Activated CD4-positive, alpha-beta T cell treated with anti-CD3 and anti-CD28 coated beads, Interleukin-2, amount 50 U/mL, for 16 hours (primary cell): ENCODE data around the gene OR4B1.
A peak's percentile ranks its signal among the peaks of the same experiment; 100 is the strongest.
"Not testable (repeated sequence)": the region's sequence is repeated elsewhere in the genome, so short reads cannot be mapped to it uniquely, and the experiment has no call there.

Source experiments
- DNase-seq: peaks from one replicate; pipeline ENCODE4 v3.0.0-alpha.2; 2020

Gene OR4B1, protein sequence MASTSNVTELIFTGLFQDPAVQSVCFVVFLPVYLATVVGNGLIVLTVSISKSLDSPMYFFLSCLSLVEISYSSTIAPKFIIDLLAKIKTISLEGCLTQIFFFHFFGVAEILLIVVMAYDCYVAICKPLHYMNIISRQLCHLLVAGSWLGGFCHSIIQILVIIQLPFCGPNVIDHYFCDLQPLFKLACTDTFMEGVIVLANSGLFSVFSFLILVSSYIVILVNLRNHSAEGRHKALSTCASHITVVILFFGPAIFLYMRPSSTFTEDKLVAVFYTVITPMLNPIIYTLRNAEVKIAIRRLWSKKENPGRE

DNA sequence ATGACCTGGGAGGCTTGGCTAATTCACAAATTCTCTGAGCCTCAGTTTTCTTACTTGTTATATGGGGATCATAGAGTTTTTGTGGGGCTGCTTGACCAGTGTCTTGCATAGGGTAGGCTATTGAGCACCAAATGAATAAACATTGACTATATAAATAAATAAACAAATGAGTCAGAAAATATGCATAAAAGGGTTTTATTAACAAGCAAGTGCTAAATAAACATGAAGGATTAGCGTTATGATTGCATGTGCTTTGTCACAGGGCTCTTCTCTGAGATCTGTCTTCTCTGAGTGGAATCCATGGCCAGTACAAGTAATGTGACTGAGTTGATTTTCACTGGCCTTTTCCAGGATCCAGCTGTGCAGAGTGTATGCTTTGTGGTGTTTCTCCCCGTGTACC is at the start of gene OR4B1:
Gene OR4B1, plus strand, starts transcription at position 301 of the 400 bp plus-strand sequence. Its CDS starts 0 bp downstream, at position 301.
- no peak for DNase-seq

DNA sequence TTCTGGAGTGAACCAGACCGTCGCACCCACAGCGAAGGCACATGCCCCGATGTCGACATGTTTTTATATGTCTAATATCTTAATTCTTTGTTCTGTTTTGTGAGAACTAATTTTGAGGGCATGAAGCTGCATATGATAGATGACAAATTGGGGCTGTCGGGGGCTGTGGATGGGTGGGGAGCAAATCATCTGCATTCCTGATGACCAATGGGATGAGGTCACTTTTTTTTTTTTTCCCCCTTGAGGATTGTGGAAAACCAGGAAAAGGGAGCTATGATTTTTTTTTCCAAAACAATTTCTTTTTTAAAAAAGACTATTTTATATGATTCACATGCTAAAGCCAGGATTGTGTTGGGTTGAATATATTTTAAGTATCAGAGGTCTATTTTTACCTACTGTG is 49.2 kb upstream of the OR4B1 start:
- DNase-seq: no peak

DNA sequence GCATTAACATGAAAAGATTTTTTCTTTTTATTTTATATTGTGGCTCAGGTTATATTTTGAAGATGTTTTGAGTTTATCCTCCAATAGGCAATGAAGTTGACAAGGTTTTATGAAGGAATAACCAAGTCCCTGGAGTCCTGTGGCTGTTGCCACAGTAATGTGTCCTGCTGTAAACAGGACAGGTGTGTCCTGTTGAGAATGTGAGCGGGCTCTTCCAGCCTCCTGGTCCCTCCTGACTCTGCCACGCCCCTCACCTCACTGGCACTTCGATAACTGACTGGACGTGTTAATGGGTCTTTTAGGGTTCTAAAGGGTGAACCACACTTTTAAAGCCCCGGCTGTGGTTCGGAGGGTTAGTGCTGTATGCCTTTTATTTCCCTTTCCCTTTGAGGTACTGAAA is 47.8 kb upstream of the OR4B1 start:
- no peak for DNase-seq

DNA sequence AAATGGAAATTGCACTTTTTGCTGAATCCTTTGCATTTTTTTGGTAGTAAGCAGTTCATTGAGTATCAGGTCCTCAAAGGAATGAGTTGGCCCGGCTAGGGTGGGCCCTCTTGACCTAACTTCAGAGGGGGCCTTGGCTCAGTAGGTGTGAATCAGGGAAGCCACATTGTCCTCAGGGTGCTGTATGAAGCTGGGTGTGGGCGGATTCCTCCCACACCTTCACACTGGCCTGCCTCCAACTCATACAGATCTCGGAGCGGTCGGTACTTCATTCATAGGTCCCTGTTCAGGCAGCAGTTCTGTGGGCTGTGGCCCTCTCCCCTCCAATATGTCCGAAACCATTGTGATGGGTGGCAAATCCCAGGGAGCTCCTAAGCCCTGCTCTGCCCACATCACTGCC is 47.4 kb upstream of the OR4B1 start:
- DNase-seq: no peak

DNA sequence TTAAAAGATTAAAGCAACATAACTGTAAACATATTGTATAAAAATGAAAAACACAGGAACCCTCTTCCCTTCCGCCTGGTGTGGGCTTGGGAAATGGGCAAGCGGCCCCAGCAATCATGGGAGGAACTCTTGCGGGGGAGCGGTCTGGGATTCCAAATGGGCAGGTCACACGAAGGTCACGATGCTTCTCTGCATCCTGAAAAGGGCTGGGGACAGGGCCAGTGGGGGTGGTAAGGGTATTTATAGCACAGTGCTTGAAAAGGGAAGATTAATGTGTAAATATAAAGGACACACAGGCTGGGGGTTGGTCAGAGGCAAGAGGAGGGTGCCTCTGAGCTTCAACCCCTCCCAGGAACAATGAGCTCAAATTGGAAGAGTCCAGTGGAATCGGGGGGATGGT is 46.9 kb upstream of the OR4B1 start:
- DNase-seq: no peak

DNA sequence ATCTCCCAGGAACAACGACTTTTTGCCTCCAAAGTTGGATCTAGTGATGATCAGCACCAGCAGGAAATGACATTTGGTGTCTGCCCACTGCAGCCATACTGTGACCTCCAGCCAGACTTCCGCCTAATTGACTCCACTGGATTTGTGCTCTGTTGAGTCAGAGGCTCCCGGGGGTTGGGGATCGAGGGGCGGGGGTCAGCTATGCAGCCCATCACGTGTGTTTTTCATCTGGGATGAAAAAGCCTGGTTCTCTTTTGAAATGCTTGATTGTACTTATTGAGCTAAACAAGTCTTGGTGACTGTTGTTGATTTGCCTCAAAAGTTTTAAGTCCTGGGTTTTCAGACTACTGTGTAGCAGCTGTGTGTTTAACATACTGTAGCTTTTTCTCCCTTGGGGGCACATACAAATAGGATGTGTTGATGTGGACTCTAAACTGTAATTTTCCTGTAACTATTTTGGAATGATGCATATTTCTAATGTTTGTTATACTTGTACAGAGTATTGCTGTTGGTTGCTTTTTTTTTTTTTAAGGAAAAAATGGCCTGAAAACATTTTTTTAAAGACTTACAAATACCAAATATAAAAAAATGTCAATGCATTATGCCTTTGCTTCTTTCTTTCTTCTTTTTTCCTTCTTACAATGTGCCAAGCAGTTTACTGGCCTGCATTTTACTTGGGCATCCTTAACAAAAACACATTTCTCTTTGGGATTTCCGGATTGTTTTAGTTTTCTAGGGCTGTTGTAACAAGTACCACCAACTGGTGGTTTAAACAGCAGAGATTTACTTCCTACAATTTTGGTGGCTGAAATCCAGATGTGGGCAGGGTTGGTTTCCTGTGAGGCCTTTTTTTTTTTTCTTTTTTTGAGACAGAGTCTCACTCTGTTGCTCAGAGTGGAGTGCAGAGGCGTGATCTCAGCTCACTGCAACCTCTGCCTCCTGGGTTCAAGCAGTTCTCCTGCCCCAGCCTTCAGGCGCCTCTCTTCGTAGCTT is 46.1 kb upstream of the OR4B1 start:
- DNase-seq: no peak

DNA sequence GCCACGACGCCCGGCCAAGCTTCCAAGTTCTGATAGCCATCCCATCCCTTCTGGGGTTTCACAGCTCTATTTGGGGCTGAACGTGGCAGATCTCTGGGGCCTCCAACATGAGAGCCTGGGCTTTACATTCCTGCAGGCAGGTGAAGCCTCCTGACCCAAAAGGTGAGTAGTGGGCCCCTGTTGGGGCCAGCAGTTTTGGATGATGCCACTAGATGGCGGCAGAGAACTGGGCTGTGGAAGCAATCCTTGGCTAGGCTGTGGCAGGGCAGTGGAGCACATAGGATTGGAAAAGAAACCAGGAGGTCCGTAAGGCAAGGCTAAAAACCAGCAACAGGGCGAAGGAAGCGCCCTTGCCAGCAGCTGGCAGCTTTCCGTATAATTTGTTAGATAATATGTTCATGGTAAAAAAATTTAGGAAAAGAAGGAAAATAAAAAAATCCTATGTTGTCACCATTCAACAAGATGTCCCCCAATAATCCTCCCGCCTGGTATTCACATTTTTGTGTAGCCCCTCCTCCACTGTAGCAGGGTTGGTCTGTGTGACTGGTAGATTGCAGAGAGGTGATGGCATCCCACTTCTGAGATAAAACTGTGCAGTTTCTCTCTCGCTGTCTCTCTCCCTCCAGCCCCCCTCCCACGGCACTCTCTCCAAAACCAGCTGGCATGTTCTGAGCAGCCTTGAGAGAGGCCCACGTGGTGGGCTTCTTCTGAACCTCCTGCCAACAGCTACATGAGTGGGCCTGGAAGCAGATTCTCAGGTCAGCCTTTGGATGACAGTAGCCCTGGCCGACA is 43.6 kb upstream of the OR4B1 start:
- DNase-seq: peak; percentile 65

DNA sequence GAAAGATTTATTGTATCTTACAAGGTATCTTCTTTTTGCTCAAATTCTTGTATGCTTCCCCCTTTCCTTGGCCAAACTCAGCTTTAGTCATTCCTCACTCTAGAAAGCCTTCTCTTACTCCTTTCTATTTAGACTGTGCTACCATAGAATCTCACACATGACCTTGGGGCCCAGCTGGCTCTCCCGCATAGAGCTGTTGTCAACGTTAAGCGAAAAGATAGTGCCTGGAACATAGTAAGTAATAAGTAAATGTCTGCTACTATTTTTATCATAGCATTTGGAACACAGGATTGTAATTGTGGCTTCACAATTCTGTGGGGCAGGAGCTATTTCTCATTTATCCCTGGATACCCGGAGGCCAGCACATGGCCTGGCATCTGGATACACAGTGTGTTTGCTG is 38.9 kb upstream of the OR4B1 start:
- no peak for DNase-seq

DNA sequence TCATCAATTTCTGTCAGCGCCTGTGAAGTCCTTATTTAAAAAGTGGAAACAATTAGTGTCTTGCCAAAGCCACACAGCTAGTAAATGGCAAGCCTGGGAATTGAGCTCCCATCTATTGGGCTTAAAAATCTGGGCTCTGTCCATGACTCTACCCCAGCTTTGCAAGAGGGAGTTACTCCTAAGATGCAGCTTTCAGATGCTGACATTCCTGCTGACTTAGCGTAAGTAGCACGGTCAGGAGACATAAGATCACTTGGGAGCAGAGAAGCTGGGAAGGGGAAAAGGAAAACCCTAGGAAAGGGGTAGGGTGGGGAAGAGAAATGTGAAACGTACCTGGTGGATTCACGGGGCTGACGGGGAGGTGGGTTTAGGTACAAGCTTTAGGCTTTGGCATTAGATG is 36.0 kb upstream of the OR4B1 start:
- no peak for DNase-seq

DNA sequence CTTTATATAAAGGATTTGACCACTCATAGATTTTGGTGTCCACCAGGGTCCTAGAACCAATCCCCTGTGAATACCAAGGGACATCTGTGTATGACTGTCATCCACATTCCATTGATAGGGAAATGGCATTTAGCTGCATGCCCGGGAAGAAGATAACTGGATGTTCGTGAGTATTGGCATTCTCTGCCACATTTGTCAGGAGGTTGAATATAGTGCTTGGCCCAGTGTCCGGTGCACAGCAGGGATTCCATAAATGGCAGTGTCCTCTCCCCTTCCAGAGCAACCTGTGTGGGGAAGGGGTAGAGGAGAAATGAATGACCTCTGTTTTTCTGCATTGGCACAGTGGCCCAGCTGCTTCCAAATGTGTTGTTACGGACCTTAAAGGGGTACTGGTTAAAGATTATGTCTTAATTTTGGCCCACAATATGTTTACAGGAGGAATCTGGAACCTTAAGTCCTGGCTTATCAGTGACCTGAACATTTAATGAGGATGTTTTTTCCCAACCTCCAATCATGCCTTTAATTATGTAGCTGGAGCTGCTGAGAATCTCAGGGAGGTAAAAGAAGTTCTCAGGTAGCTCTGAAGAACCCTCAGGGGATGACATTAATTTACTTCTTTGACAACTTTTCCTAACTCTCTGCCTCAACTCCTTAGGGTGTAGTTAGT is 33.6 kb upstream of the OR4B1 start:
- DNase-seq: no peak

DNA sequence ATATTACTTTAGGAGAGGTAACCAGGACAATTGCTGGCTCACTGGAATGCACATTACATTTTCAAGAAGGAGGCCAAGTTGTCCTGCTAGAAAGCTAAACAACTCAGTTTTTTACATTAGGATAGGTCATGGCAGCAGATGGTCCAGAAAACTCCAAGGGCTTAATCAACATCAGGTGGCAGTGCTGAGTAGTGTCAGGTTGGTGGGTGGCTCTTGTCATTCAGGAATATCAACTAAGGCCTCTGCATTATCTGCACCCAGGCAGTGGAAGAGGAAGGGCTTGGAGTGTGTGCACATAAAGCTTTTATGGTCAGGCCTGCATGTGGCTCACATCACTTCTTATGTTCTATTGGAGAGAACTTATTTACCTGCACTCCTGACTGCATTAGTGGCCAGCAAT is 32.2 kb upstream of the OR4B1 start:
- no peak for DNase-seq

DNA sequence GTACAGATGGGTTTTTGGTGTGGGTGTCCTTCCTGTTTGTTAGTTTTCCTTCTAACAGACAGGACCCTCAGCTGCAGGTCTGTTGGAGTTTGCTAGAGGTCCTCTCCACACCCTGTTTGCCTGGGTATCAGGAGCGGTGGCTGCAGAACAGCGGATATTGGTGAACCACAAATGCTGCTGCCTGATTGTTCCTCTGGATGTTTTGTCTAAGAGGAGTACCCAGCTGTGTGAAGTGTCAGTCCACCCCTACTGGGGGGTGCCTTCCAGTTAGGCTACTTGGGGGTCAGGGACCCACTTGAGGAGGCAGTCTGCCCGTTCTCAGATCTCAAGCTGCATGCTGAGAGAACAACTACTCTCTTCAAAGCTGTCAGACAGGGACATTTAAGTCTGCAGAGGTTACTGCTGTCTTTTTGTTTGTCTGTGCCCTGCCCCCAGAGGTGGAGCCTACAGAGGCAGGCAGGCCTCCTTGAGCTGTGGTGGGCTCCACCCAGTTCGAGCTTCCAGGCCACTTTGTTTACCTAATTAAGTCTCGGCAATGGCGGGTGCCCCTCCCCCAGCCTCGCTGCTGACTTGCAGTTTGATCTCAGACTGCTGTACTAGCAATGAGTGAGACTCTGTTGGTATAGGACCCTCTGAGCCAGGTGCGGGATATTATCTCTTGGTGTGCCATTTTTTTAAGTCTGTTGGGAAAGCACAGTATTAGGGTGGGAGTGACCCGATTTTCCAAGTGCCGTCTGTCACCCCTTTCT is 25.5 kb upstream of the OR4B1 start:
- peak; percentile 8 for DNase-seq

DNA sequence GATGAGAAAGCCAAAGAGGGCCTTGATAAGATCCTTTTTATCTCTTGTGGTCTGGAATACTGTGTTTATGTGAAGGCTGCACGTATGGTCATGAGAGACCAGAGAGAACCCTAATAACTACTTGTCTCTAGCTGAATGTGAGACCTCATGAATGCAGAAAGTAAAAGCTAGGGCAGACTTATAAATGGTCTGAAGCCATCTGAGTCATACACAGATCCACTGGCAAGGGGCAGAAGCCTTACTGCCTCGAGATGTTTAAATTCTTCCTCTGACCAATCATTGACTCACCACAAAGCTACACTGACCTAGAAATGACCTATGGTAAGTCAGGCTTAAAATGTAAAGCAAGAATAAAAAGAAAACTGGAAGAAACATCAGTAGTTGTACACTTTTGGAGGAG is 22.7 kb upstream of the OR4B1 start:
- DNase-seq: no peak

DNA sequence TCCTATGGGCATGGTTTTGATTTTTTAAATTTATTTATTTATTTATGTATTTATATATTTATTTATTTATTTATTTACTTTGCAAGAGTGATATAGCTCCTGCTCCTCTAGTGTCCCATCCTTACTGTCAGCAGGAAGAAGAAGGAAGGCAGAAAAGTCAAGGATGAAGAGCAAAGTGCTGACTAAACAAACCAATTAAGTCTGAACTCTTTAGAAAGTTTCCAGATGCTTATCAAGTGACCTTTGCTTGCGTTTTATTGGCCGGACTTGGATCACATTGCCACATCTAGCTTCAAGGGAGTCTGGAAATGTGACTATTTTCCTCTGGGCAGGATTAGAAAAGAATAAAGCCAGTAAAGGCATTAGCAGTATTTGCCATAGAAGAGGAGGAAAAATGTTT is 8.7 kb upstream of the OR4B1 start:
- DNase-seq: no peak

DNA sequence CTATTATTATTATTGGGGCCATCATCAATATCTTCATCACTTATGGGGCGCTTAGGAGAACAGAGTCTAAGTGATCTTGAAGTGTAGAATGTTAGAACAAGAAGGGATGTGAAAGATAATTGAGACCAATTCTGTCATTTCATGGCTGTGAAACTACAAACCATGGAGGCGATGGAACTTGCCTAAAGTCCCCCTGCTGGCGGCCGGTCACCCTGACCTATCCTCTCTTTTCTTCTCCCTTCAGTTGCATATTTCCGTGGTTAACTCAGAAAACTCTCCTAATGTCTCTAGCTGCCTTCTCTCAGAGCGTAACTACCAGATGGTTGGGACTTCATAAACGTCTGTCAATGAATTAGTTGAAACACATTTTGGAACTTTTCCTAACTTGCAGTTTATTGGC is 6.6 kb upstream of the OR4B1 start:
- DNase-seq: no peak

DNA sequence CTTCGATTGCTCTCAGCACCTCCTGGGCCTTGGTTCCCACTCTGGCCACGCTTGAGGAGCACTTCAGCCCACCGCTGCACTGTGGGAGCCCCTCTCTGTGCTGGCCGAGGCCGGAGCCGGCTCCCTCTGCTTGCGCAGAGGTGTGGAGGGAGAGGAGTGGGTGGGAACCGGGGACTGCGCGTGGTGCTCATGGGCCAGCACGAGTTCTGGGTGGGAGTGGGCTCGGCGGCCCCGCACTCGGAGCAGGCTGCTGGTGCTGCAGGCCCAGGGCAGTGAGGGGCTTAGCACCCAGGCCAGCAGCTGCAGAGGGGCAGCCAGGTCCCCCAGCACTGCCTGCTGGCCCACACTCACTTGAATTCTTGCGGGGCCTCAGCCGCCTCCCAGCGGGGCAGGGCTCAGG is 12.2 kb downstream of the OR4B1 start:
- DNase-seq: no peak

DNA sequence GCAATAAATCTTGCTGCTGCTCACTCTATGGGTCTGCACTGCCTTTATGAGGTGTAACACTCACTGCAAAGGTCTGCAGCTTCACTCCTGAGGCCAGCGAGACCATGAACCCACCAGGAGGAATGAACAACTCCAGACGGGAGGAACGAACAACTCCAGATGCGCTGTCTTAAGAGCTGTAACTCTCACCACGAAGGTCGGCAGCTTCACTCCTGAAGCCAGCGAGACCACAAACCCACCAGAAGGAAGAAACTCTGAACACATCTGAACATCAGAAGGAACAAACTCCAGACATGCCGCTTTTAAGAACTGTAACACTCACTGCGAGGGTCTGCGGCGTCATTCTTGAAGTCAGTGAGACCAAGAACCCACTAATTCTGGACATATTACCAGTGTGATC is 13.4 kb downstream of the OR4B1 start:
- not testable (repeated sequence) for DNase-seq

DNA sequence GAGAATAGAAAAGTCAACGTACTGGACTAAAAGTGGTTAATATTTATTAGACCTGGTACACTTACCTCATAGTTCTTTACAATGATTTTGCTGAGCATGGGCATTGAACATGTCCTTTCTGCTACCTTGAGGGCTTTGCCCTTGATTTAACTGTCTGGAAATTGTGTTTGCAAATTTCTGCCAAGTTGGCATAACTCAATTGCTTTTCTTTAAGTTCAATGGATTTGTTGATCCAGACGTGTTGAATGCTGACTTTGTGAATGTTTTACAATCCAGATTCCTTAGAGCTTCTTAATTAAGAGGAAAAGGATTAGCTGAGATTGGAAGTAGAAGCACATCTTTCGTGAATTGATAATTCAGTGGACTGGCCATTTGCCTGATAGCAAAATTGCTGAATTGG is 21.1 kb downstream of the OR4B1 start:
- DNase-seq: no peak

DNA sequence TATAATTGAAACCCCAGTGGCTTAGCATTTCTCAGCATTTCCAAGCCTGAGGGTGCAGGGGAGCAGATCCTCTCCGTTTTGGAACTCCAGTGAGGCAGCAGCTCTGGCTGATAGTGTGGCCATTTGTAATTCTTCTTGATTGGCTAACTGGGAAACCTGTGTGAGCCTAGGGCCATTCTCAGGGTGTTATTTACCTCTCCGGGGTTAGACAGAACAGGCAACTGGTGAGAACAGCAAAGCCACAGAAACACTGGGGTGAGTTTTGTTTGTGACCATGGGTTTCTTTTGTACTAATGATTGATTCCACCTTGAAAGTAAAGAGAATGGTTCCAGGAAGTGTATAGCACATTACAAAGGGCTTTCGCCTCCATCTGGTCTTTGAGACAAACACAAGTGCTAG is 25.9 kb downstream of the OR4B1 start:
- DNase-seq: no peak

DNA sequence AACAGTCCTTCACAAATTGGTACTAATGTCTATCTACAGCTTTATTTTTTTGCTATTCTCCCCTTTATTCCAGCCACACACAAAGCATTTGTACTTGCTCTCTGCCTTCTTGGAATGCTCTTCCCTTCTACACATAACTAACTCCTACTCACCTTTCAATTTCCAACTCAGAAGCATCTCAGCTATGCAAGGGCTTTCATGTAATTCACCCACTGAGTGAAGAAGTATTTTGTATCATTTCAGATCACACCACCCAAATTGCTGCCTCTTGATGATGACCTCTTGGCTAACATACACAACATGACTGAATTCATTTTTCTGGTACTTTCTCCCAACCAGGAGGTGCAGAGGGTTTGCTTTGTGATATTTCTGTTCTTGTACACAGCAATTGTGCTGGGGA is 28.2 kb downstream of the OR4B1 start, which contains the start of gene OR4X2:
Gene OR4X2, plus strand, starts transcription at position 301 of the 400 bp plus-strand sequence. Its CDS starts 0 bp downstream, at position 301.
- DNase-seq: no peak

DNA sequence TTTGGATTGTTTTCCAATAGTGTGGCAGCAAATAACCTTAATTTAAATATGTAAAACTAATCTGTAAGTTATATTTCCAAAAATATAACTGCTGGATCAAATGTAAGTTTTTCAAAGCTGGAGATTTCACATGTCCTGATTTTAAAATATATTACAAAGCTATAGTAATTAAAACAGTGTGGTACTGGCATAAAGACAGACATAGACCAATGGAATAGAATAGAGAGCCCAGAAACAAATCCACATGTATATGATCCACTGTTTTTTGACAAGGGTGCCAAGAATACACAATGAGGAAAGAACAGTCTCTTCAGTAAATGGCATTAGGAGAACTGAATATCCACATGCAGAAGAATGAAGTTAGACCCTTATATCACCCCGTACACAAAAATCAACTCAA is 32.3 kb downstream of the OR4B1 start:
- DNase-seq: no peak

DNA sequence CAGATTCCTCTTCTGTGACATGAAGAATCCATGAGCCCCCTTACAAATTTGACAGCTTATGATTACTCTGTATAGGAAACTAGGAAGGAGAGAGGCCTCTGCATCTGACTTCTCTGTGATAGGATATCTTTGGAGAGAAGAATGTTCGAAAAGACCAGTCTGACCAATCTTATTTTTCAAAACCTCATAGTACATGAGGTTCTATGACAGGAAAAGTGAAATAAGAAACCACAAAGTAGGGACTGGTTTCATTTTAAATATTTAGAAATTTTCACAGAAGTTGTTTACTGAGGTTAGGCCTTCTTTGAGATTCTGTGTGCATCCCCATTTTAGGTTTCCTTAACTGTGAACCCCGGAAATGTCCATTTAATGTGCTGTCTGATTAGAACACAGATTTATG is 45.0 kb downstream of the OR4B1 start:
- no peak for DNase-seq
